Bronchial epithelial cell (primary cell): ENCODE measurements around the gene LSAMP. TPM values are rescaled to one million over a fixed set of nuclear protein-coding genes. Genes with fewer than 3 reads are reported as not detected.

ENCODE experiments used
- DNase-seq: peaks from one replicate; pipeline ENCODE4 v3.0.0-alpha.2; 2010; ENCODE audit warnings: low read depth
- FAIRE-seq: peaks from 2 replicates; lab custom pipeline; 2011; peaks lifted over from hg19 to GRCh38; lab: Jason Lieb, UNC
- H3K27me3 ChIP-seq: 2 replicates; pipeline ENCODE4 v1.5.1; 2011; ENCODE audit warnings: low read length; ENCODE audit not compliant: control insufficient read depth, insufficient read depth
- H3K36me3 ChIP-seq: 2 replicates; pipeline ENCODE4 v1.5.1; 2011; ENCODE audit warnings: low read length; ENCODE audit not compliant: control insufficient read depth, insufficient read depth
- H3K4me3 ChIP-seq: 2 replicates; pipeline ENCODE4 v1.5.1; 2011; ENCODE audit warnings: mild to moderate bottlenecking, low read depth, low read length, control low read depth
- total RNA-seq: library from RNA; depleted of rRNA; stranded (reverse); fragments of >200 nt; gene quantifications from 2 replicates; pipeline ENCODE4 v1.2.1, GENCODE V29; 2014
- TF ChIP-seq, protein P1 (sequence below): IDR thresholded peaks from 2 replicates; pipeline ENCODE4 v1.5.1; 2011; ENCODE audit warnings: mild to moderate bottlenecking, moderate library complexity, low read length, control low read depth, inconsistent platforms; ENCODE audit not compliant: insufficient read depth, severe bottlenecking

The LSAMP gene
- total RNA-seq, 1 donor from 2014 or later = 0.26 TPM

DNA sequence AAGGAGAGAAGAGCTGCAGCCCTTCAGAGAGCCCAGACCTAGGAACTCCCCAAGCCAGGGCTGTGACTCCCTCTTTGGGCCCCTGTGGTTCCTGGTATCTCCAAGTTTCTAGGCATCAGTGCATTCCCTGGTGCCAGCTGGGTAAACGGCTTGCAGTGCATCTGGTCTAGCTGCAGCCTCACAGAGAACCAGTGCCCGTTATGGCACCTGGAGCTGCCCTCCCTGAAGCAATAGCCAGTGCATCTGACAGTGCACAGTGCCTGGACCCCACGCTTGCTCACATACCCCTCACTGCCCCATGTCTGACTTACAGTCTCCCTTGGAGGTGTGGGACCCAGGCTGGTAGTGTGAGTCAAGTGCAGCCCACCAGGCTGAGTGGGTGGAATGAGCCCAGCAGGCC is 52.1 kb downstream of the LSAMP start:
- Histone ChIP-seq H3K36me3 (no peaks in the 10 kb centered on the region), H3K4me3 (no peak overlapping the region), H3K27me3 (no peaks in the 10 kb centered on the region)
- DNase-seq = no peak
- FAIRE-seq = no peak
- TF ChIP-seq, protein P1, sequence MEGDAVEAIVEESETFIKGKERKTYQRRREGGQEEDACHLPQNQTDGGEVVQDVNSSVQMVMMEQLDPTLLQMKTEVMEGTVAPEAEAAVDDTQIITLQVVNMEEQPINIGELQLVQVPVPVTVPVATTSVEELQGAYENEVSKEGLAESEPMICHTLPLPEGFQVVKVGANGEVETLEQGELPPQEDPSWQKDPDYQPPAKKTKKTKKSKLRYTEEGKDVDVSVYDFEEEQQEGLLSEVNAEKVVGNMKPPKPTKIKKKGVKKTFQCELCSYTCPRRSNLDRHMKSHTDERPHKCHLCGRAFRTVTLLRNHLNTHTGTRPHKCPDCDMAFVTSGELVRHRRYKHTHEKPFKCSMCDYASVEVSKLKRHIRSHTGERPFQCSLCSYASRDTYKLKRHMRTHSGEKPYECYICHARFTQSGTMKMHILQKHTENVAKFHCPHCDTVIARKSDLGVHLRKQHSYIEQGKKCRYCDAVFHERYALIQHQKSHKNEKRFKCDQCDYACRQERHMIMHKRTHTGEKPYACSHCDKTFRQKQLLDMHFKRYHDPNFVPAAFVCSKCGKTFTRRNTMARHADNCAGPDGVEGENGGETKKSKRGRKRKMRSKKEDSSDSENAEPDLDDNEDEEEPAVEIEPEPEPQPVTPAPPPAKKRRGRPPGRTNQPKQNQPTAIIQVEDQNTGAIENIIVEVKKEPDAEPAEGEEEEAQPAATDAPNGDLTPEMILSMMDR = no peak

DNA sequence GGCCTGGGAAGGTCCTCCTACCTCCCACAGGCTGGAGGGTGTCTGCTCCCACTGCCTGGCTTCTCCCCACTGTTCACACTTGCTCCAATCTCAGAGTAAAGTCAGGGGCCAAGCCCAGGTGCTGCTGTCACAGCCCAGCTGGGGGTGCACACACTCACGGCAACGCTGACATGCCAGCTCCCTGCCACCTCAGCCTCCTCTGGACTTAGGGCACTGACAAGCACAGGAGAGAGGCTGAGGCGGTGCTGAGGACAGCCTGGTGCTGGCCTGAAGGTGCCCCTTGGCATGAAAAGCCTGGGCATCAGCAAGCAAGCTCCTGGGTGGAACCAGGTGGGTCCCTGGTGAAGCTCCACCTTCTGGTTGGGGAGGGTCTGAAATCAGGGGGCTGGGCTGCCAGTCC is 53.0 kb downstream of the LSAMP start:
- H3K4me3 ChIP-seq = no peak overlapping the region
- no peaks in the 10 kb centered on the region for H3K36me3 ChIP-seq
- H3K27me3 ChIP-seq = no peaks in the 10 kb centered on the region
- TF ChIP-seq, protein P1 = no peak
- no peak for FAIRE-seq
- DNase-seq = no peak

DNA sequence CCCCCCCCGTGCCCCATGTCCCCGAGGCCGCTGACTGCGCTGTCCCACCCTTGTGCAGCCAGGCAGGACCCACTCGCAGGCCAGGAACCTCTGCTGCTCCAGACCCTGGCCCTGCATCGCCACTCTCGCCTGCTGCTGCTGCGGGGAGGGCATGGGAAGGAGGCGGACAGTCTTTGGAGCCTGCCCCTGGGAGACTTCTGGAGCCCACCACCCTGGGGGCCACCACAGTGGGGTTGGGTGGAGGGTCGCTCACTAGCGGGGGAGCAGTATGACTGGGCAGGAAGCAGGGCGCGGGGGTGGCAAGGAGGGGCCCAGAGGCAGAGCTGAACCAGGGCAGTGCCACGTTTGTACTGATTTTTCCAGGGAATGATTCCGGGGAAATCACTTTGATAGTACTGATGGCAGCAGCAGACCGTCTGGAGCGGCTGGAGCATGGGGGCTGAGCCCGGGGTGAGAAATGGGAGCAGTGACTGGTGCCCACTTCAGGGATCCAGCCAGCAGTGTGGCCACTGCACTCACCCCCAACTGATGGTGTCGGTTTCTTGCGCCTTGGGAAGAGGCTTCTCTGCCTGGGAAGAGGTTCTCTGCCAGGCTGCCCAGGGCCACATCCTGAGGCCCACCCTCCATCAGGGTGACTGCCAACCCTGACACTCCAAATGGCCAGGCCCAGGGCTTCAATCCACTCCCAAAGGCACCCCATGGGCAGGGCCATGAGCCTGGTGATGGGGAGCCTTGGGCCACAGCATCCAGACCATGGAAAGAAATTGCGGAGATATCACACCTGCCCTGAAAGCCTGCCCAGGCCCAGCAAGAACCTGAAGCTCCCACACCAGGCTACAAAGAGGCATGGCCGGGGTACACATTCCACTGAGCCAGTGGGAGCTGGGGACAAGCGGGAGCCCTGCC is 53.7 kb downstream of the LSAMP start:
- no peak for DNase-seq
- H3K36me3 ChIP-seq = no peaks in the 10 kb centered on the region
- FAIRE-seq = no peak
- TF ChIP-seq, protein P1 = no peak
- no peak overlapping the region for H3K4me3 ChIP-seq
- no peaks in the 10 kb centered on the region for H3K27me3 ChIP-seq

DNA sequence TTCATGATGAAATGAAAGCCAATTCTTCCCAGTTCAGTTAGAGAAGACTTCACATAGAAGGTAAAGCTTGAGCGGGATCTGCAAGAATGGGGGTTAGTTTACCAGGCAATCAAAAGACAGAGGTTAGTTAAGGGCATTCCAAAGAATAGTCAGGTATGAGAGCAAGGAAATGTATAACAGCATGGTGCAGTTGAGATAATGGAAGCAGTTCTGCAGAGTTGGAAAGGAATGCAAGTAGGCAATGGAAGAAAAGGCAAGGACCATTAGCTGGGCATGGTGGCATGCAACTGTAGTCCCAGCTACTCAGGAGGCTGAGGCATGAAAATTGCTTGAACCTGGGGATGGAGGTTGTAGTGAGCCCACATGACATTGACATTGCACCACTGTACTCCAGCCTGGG is 55.0 kb downstream of the LSAMP start:
- DNase-seq (no peak), FAIRE-seq (no peak)
- Histone ChIP-seq H3K27me3 (no peaks in the 10 kb centered on the region), H3K36me3 (no peaks in the 10 kb centered on the region), H3K4me3 (no peak overlapping the region)
- TF ChIP-seq, protein P1 = no peak

DNA sequence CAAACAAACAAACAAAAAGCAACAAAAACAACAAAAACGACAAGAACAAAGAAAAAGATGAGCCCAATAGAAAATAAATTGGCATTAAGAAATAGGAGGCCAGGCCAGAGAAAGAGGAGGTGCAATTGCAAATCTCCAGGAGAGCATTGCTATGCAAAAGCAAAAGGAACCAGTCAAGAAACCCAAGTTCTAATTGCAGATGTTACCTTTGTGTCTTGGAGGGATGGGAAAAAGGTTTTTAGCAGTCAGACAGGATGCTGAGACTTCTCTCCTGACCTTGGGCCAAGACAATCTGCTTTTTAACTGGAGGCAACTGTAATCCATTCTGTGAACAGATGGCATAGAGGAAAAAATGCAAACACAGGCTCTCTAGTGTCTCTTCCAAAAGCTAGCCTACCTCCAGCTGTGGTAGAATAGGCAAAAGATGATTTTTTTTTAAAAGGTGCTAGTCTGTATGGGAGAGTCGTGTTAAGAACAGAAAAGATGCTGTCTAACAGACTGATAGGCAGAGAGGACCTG is 56.4 kb downstream of the LSAMP start:
- Histone ChIP-seq H3K27me3 (no peaks in the 10 kb centered on the region), H3K36me3 (no peaks in the 10 kb centered on the region), H3K4me3 (no peak overlapping the region)
- no peak for DNase-seq
- TF ChIP-seq, protein P1 = no peak
- no peak for FAIRE-seq

DNA sequence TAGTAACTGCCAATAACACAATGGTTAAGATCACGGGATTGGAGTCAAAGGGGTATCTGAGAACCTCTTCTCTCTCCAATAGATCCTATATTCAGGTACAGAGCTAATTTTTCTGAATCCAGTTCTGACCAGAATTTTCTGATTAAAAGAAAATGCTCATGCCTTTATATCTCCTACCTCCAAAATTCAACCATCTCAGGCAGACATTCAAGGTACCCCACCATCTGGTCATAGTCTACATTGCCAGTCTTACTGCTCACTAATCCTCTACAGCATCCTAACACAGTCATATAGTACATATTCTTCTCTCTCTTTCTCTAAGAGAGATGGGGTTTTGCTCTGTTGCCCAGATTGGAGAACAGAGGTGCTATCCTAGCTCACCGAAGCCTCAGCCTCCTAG is 59.1 kb downstream of the LSAMP start:
- FAIRE-seq = no peak
- DNase-seq = no peak
- H3K27me3 ChIP-seq = no peaks in the 10 kb centered on the region
- no peaks in the 10 kb centered on the region for H3K36me3 ChIP-seq
- TF ChIP-seq, protein P1 = no peak
- no peak overlapping the region for H3K4me3 ChIP-seq
